CD4-positive, alpha-beta T cell (primary cell): ENCODE data around the gene IL2RA. TPM values are rescaled to one million over a fixed set of nuclear protein-coding genes. Genes with fewer than 3 reads are reported as not detected.

Experiments
- ATAC-seq: fragments of 200-7000 bp; cut with Tn5 transposase; one replicate; pipeline ENCODE4 v1.10.0; 2022; ENCODE audit warnings: mild to moderate bottlenecking; ENCODE audit not compliant: poor library complexity
- CTCF ChIA-PET: fragments of 350-600 bp; sonication (Branson Sonifier 250); formaldehyde crosslinking; loops from one replicate; lab custom pipeline; 2021; ENCODE audit warnings: antibody characterized with exemption, inconsistent platforms; lab: Charles Lee
- POLR2A ChIA-PET: fragments of 350-600 bp; sonication (Branson Sonifier 250); formaldehyde crosslinking; loops from one replicate; lab custom pipeline; 2021; ENCODE audit warnings: antibody characterized with exemption, inconsistent platforms; lab: Charles Lee
- DNase-seq, 14 experiments: peaks; one replicate each; pipeline ENCODE4 v3.0.0-alpha.2; 2013 to 2020; ENCODE audit warnings: mixed read lengths in 2 of 14
- H3K27ac ChIP-seq, 2 donors: one replicate each; pipeline versions ENCODE4 v1.5.1 to v1.7.0; 2013; ENCODE audit warnings: low read length in 2 of 2, low read depth in 1 of 2, mild to moderate bottlenecking in 1 of 2
- H3K27me3 ChIP-seq, 2 experiments: 1 replicate in 1 of 2; 2 replicates in 1 of 2; pipeline versions ENCODE4 v1.6.1 to v1.7.0; 2013; ENCODE audit warnings: low read length in 2 of 2, control low read depth in 1 of 2, mild to moderate bottlenecking in 1 of 2, moderate library complexity in 1 of 2; ENCODE audit not compliant: insufficient read depth in 2 of 2, control insufficient read depth in 1 of 2
- H3K36me3 ChIP-seq: one replicate; pipeline ENCODE4 v1.6.1; 2013; ENCODE audit warnings: low read length, control low read depth; ENCODE audit not compliant: insufficient read depth
- H3K4me1 ChIP-seq: one replicate; pipeline ENCODE4 v1.6.1; 2013; ENCODE audit warnings: low read length, control low read depth; ENCODE audit not compliant: insufficient read depth
- H3K4me3 ChIP-seq: one replicate; pipeline ENCODE4 v1.5.1; 2013; ENCODE audit warnings: mild to moderate bottlenecking, low read length, moderate library complexity
- H3K9me3 ChIP-seq, 2 experiments: 1 replicate in 1 of 2; 2 replicates in 1 of 2; pipeline versions ENCODE4 v1.6.1 to v1.7.0; 2013; ENCODE audit warnings: low read length in 2 of 2, mild to moderate bottlenecking in 2 of 2, control low read depth in 1 of 2, moderate library complexity in 1 of 2; ENCODE audit not compliant: control insufficient read depth in 1 of 2, insufficient read depth in 1 of 2
- H3K27ac Mint-ChIP-seq: one replicate; pipeline ENCODE4 v1.8.0; 2020; ENCODE audit warnings: mixed read lengths
- H3K27me3 Mint-ChIP-seq: one replicate; pipeline ENCODE4 v1.8.0; 2021; ENCODE audit warnings: mixed read lengths
- H3K36me3 Mint-ChIP-seq: one replicate; pipeline ENCODE4 v1.8.0; 2021; ENCODE audit warnings: low read depth, mixed read lengths
- H3K4me1 Mint-ChIP-seq: one replicate; pipeline ENCODE4 v1.8.0; 2021; ENCODE audit warnings: low read depth, mixed read lengths
- H3K4me3 Mint-ChIP-seq: one replicate; pipeline ENCODE4 v1.8.0; 2020; ENCODE audit warnings: mild to moderate bottlenecking, mixed read lengths
- H3K9me3 Mint-ChIP-seq: one replicate; pipeline ENCODE4 v1.8.0; 2020; ENCODE audit warnings: mixed read lengths
- CTCF ChIP-seq: fragments of 200-600 bp; IDR thresholded peaks from one replicate; pipeline ENCODE4 v1.8.0; 2022; ENCODE audit warnings: antibody characterized with exemption, mild to moderate bottlenecking
- intact Hi-C, 2 experiments: fragments of 100-400 bp; cut with DNase I in 1 of 2; cut with micrococcal nuclease in 1 of 2; formaldehyde crosslinking; loops; one replicate each; pipeline versions ENCODE4 v1.15.1 to v1.9.0; 2023 to 2025; cut with DNase I, micrococcal nuclease
- total RNA-seq, 174 experiments: library from RNA in 2 of 174; stranded (reverse) in 2 of 174; gene quantifications; one replicate each; pipeline ENCODE4 v1.2.3 and lab custom pipeline; 2021 to 2026

Gene IL2RA
- total RNA-seq, 2 experiments from 2014 or later, result 4.9 to 5.4 TPM

GRCh38 chr10:6037422-6037821 is 24.7 kb downstream of the IL2RA start:
- Histone ChIP-seq H3K4me1 (peaks cover 39% of the 10 kb centered on the region), H3K36me3 (peaks cover 8% of the 10 kb centered on the region), H3K27me3 (no peaks in the 10 kb centered on the region), H3K4me3 (no peak overlapping the region), H3K9me3 (no peaks in the 10 kb centered on the region), H3K27ac (peak overlapping the region; percentile 42 to 48)
- Mint-ChIP-seq H3K27me3 (no peaks in the 10 kb centered on the region), H3K27ac (peak overlapping the region; percentile 83), H3K9me3 (no peaks in the 10 kb centered on the region), H3K36me3 (no peaks in the 10 kb centered on the region), H3K4me3 (peak overlapping the region; percentile 30), H3K4me1 (peaks cover 57% of the 10 kb centered on the region)
- no peak for TF ChIP-seq CTCF
- POLR2A ChIA-PET, result interaction anchor here (0.6 to 3.2 kb wide), 16 partner anchors 10 to 311 kb away, joined by 3 to 39 read pairs (median 4); partner anchors contain the start of genes ANKRD16, FBH1, IL15RA and IL2RA
- DNase-seq (peak in 2 of 14 experiments; percentile 42 to 46), ATAC-seq (peak; percentile 51)
- CTCF ChIA-PET, result interaction anchor here (0.6 to 1.8 kb wide), 6 partner anchors 14 to 54 kb away, joined by 3 to 11 read pairs (median 4); partner anchors contain the start of gene IL2RA
- intact Hi-C loops, result loop anchor here in 1 of 2 experiments (2.0 kb wide), 1 partner anchor 19 kb away; no protein-coding TSS in a partner anchor

- H3K4me1 ChIP-seq, result peaks cover 39% of the 10 kb centered on the region
- TF ChIP-seq CTCF, result no peak
- H3K36me3 ChIP-seq, result peaks cover 8% of the 10 kb centered on the region
- H3K27ac Mint-ChIP-seq, result peak overlapping the region; percentile 83
- H3K4me1 Mint-ChIP-seq, result peaks cover 56% of the 10 kb centered on the region
- no peaks in the 10 kb centered on the region for H3K27me3 Mint-ChIP-seq
- no peaks in the 10 kb centered on the region for H3K36me3 Mint-ChIP-seq
- ChIA-PET CTCF (interaction anchor here (1.5 to 1.8 kb wide), 3 partner anchors 14 to 49 kb away, joined by 4 to 11 read pairs (median 4); partner anchors contain the start of gene IL2RA), POLR2A (interaction anchor here (0.8 to 3.2 kb wide), 4 partner anchors 14 to 50 kb away, joined by 4 to 39 read pairs (median 12); partner anchors contain the start of gene IL2RA)
- ATAC-seq (peak; percentile 74), DNase-seq (peak in 7 of 14 experiments; percentile 27 to 64 (median 42))
- H3K9me3 Mint-ChIP-seq, result no peaks in the 10 kb centered on the region
- H3K4me3 ChIP-seq, result no peak overlapping the region
- no peaks in the 10 kb centered on the region for H3K27me3 ChIP-seq
- no peaks in the 10 kb centered on the region for H3K9me3 ChIP-seq
- peak overlapping the region; percentile 30 for H3K4me3 Mint-ChIP-seq
- H3K27ac ChIP-seq, result peak overlapping the region; percentile 42 to 48
- intact Hi-C loops, result loop anchor here in 1 of 2 experiments (2.0 kb wide), 1 partner anchor 20 kb away; no protein-coding TSS in a partner anchor
Observed at GRCh38 chr10:6036861-6037321, 25.3 kb downstream of the IL2RA start.

DNA sequence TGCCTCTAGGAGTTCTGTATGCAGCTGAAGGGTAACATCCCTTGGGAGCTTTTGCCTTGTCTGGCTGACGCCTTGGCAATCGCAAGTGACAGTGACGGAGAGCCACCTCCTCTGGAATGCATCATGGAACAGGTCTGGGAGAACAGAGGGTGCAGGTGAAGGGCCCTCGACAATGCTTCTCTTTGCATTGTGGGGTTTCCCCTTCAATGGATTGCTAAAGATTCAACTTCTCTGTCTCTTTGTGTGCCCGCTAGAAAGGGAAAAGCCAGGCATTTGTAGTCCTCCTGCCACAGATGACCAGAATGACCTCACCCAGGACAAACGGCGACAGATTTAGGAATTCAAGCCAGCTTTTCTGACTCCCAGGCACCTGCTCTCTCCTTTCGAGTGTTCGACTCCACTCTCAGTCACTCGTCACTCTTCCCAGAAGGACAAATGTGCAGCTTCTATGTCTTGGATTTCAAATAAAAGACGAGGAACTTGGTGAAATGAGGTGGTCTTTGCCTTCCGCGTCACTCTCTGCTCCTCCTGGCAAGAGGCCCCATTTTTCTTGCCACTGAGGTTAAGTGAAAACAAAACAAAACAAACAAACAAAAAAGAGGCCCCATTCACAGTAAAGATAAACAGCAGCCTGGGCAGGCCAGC is 26.1 kb downstream of the IL2RA start:
- ChIA-PET POLR2A (interaction anchor here (3.2 kb wide), 1 partner anchor 14 kb away, joined by 39 read pairs; no protein-coding TSS in a partner anchor), CTCF (interaction anchor here (0.6 to 1.8 kb wide), 3 partner anchors 15 to 50 kb away, joined by 3 to 4 read pairs (median 4); partner anchors contain the start of gene IL2RA)
- no peaks in the 10 kb centered on the region for H3K9me3 ChIP-seq
- no peaks in the 10 kb centered on the region for H3K27me3 ChIP-seq
- H3K27ac Mint-ChIP-seq, result peak overlapping the region; percentile 83
- intact Hi-C loops, result loop anchor here in 1 of 2 experiments (2.0 kb wide), 1 partner anchor 21 kb away; no protein-coding TSS in a partner anchor
- peaks cover 39% of the 10 kb centered on the region for H3K4me1 ChIP-seq
- no peak for TF ChIP-seq CTCF
- H3K36me3 Mint-ChIP-seq, result no peaks in the 10 kb centered on the region
- no peak overlapping the region for H3K27ac ChIP-seq
- no peak overlapping the region for H3K4me3 Mint-ChIP-seq
- DNase-seq (peak in 1 of 14 experiments; percentile 5), ATAC-seq (no peak)
- peaks cover 52% of the 10 kb centered on the region for H3K4me1 Mint-ChIP-seq
- peaks cover 8% of the 10 kb centered on the region for H3K36me3 ChIP-seq
- no peak overlapping the region for H3K4me3 ChIP-seq
- H3K9me3 Mint-ChIP-seq, result no peaks in the 10 kb centered on the region
- H3K27me3 Mint-ChIP-seq, result no peaks in the 10 kb centered on the region
